GM18507 (cell line): ENCODE results near the gene TLR4.
A peak's percentile ranks its signal among the peaks of the same experiment; 100 is the strongest.

Experiments used
- DNase-seq: peaks from one replicate; pipeline ENCODE4 v3.0.0; 2011; ENCODE audit warnings: low read depth; ENCODE audit not compliant: insufficient read length; ENCODE audit errors: extremely low spot score
- FAIRE-seq: peaks from 2 replicates; lab custom pipeline; 2011; peaks lifted over from hg19 to GRCh38; lab: Jason Lieb, UNC

Gene TLR4

DNA sequence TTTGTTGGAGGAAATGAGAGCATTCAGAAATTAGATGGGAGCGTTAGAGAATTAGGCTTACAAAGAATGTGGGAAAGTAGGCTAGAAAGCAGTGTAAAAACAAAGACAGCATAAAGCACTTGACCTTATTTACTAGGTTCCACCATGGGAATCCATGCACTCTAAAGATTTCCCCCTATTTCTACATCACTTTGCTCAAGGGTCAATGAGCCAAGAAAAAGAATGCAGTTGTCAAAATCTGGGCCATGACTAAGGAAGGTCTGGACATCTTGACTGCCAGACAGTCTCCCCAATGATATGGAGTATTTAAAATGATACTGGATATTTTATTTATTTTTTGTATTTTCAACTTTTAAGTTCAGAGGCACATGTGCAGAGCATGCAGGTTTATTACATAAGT lies 3.4 kb downstream of the TLR4 start:
- no peak for FAIRE-seq
- no peak for DNase-seq

DNA sequence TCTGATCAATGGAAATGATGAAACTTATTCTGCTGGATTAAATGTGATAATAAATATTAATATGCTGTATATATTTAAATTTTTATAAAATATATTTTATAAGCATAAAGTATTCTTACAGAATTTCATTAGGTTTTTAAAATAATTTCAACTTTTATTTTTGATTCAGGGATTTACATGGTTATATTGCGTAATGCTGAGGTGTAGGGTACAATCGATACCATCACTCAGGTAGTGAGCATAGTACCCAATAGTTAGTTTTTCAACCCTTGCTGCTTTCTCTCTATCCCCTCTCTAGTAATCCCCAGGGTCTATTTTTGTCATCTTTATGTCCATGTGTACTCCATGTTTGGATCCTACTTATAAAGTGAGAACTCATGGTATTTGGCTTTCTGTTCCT lies 5.7 kb downstream of the TLR4 start:
- FAIRE-seq (no peak), DNase-seq (no peak)

DNA sequence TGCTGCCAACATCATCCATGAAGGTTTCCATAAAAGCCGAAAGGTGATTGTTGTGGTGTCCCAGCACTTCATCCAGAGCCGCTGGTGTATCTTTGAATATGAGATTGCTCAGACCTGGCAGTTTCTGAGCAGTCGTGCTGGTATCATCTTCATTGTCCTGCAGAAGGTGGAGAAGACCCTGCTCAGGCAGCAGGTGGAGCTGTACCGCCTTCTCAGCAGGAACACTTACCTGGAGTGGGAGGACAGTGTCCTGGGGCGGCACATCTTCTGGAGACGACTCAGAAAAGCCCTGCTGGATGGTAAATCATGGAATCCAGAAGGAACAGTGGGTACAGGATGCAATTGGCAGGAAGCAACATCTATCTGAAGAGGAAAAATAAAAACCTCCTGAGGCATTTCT lies 10.1 kb downstream of the TLR4 start:
- no peak for DNase-seq
- no peak for FAIRE-seq

GRCh38 chr9:117715411-117715989 lies 11.3 kb downstream of the TLR4 start:
- DNase-seq (no peak), FAIRE-seq (no peak)

DNA sequence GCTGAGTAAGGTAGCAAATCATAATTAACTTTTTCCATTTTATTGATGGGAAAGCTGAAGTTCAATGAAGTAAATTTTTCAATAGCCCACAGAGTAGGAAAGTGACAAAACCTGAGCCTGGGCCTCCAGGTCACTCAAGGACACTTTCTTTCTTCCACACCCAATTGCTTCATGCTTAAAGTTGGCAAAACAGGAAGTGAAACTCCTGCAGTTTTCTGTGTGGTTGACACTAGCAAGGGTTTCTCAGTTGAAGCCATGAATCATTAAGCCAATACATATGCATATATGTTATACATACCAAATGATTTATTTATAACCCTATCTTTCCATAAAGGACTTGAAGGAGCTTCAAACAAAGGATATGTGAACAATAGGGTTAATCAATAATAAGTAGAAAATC lies 13.9 kb downstream of the TLR4 start:
- DNase-seq (peak; percentile 20), FAIRE-seq (peak; percentile 89)

DNA sequence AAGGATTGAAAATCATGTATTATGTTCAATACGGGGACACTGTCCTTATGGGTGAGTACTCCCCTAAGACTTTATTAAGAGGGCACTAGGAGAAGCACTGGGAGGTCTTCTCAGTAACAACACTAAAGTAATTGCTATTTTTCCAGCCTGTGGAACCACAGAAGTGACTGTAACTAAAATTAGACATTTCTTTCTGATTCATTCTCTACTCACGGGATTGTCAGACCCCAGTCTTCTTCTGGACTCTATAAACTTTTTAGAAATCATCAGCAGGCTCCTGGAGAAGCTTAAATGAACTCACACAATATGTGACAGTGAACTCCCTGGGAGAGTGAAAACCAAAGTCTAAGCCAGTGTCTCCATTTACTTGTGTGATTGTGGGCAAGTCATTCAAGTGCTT lies 14.5 kb downstream of the TLR4 start:
- DNase-seq = no peak
- peak; percentile 38 for FAIRE-seq

- FAIRE-seq (no peak), DNase-seq (no peak)
Observed at GRCh38 chr9:117719161-117719920, 15.1 kb downstream of the TLR4 start.

GRCh38 chr9:117720066-117720465 lies 15.9 kb downstream of the TLR4 start:
- DNase-seq (no peak), FAIRE-seq (no peak)

DNA sequence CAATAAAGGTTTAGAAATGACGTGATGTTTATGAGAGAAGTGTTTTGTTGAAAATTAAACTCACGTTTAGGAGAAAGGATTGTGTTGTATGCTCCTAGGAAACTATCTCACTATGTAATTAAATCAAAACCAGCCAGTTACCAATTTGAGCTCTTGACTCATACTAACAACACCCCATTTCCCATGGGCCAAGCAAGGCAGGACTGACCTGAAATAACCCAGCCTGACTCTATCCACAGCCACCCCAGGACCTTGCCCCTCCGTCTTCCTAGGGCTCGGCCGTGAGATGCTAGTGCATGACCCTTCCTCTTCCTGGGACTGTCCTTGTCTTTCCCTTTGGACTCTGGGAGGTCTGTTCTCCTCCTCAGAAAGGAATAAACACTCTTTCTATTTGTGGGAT lies 16.4 kb downstream of the TLR4 start:
- no peak for FAIRE-seq
- DNase-seq = no peak

DNA sequence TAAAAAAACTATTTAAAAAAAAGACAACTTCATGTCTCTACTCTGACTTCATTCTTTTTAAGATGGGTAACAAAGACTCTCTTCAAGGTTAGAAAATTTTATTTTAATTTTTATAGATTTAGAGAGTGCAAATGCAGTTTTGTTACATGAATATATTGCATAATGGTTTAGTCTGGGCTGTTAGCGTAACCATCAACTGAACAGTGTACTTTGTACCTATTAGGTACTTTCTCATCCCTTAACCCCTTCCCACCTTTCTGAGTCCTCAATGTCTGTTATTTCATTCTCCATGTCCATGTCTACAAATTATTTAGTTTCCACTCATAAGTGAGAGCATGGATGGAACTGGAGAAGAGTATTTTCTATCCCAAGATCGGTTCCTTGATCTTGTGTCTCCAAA lies 16.8 kb downstream of the TLR4 start:
- no peak for DNase-seq
- no peak for FAIRE-seq

GRCh38 chr9:117722108-117722761 lies 18.0 kb downstream of the TLR4 start:
- no peak for FAIRE-seq
- DNase-seq = no peak

DNA sequence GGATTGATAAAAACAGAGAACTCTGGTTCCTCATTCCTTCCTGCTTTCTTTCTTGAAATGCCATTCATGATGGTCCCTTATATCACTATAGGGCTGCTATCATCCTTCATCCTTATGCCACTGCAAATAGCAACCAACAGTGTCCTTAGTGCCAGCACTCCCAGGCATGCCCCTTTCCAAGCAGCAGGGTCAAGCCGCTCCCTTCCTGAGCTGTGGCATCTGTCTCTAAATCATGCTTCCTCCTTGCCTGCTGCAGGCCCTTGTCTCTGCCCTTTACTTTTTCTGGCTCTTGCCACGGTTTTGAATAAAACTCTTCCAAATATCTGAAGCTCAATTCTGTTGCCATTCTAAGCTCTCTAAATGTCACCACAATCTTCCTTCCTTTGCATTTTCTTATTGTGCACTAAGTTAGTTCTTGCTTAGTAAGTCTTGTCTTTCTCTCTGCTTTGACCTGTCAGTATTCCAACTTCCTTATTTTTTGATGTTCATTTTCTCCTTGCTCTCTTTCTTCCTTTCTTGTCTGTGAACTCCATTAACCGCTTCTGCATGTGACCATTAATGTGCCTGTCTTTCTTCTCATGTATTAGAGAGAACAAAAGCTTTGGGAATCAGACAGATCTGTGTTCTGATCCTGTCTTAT lies 19.9 kb downstream of the TLR4 start:
- DNase-seq (no peak), FAIRE-seq (no peak)

- DNase-seq (no peak), FAIRE-seq (no peak)
Observed at GRCh38 chr9:117725426-117725887, 21.3 kb downstream of the TLR4 start.

- FAIRE-seq (no peak), DNase-seq (no peak)
Observed at GRCh38 chr9:117729375-117729774, 25.2 kb downstream of the TLR4 start.

DNA sequence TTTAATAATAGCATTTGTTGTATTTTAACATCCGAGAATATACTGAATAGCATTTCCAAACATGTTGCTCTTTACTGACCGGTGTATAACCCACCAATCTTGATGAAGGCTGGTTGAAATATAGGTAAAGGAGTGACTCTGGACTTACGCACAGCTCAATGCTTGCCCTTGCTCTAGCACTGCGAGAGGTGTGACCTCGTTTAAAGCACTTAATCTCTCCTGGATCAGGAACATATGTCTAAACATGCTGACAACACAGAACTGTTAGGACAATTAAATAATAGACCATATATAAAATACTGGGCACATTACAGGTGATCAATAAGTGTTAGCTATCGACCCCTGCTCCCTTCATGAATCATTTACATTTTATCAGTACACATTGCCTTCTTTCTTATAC lies 28.3 kb downstream of the TLR4 start:
- DNase-seq (no peak), FAIRE-seq (no peak)

DNA sequence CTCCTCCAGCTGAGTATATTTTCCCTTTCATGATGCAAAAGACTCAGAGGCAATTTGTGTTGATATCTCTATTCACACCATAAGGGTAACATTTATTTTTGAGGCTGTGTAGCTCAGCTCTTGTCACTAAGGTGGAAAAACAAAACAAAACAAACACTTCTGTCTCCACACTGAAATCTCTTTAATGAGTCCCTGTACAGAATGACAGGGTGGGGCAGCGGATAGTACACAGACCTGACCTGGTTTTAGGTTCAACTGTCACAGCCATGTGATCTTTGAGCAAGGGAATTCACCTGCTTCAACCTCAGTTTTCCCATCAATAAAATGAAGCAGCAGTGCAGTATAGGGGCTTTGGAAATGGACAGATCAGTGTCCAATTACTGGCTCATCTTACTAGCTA lies 29.3 kb downstream of the TLR4 start:
- DNase-seq (no peak), FAIRE-seq (no peak)

- no peak for DNase-seq
Observed at GRCh38 chr9:117734082-117734481, 29.9 kb downstream of the TLR4 start.

DNA sequence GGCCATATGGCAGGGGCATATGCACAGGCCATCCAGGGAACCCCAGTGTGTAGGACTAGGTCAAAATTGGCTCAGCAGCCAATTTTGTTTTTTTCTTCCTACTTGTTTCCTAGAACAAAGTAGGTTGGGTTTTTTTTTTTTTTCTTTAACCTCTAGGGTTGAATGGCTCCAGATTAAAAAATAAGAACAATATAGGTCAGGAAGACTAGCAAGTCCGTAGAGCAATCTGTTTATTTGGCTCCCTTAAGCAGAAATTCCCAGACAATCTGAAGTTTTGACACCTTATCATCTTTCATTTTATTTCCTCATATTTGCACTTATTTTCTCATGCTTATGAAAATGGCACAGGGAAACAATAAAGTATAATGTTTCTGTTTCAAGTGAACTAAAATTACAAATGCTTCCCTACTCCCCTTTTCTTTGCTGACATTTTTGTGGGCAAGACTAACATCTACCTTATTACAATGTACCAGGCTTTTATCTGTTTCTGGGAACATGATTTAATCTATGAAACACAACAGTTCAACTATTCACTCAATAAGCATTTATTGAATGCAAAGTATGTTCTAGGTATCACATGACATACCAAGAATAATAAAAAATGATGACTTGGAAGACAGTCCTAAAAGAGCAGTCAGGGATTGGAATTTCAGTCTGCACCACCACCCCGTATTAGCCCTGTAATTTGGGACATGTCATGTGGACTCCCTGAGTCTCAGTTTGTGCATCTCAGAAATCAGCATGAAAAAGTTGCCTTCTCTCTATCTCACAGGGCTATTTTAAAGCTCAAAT lies 30.5 kb downstream of the TLR4 start:
- FAIRE-seq (no peak), DNase-seq (no peak)

More at GRCh38 chr9:117734082-117734481, 29.9 kb downstream of the TLR4 start:
- FAIRE-seq = peak; percentile 29

DNA sequence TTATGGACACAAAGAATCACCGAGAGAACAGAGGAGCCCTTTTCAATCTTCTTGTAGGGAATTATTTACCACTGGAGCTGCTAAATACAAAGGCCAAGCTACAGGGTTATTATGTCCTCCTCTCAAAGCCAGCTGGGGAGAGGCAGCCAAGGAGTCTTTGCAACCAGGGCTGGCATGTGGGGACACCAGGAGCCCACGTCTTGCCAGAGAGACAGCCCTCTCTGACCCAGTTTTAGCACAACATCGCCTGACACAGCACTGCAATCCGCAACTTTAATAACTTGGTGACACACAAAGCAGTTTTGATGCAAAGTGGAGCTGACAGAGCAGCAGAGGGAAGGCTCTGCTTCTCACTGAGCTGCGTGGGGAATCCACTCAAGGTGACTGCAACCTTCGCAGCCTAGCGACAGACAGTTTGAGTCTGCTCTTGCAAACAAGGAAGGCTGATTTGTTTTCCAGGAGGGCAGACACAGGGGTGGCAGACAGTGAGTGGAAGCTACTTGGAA lies 33.6 kb downstream of the TLR4 start:
- no peak for FAIRE-seq

More for the DNA sequence above, 33.6 kb downstream of the TLR4 start:
- DNase-seq = no peak
